OCI-LY7 (cell line): ENCODE measurements around the gene CCDC8.

Experiments
- CTCF ChIP-seq: fragments of 200-600 bp; sonication (generic); conservative IDR thresholded peaks from 2 replicates; pipeline ENCODE4 v1.5.1; 2014; ENCODE audit warnings: mild to moderate bottlenecking, antibody characterized with exemption, low read length, moderate library complexity, mixed read lengths
- EZH2phosphoT487 ChIP-seq: fragments of 200-600 bp; sonication (generic); IDR thresholded peaks from 2 replicates; pipeline ENCODE4 v1.6.1; 2018; ENCODE audit warnings: low read depth, borderline replicate concordance, mild to moderate bottlenecking, mixed run types, antibody characterized with exemption, low read length, moderate library complexity, mixed read lengths

DNA sequence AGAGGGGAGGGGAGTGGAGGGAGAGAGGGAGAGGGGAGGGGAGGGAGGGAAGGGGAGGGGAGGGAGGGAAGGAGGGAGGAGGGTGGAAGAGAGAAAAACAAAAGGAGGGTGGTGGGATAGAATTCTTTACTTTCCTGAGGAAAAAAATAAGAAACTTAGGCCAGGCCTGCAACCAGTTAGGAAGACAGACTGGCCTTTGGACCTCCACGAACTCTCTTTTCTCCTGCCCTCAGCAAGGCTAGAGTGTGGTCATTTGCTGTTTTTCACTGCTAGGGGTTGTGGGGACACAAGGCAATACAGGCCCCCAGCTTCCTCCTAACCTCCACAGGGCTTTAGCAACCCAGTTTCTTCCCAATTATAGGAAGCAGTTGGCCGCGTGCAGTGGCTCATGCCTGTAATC, 4.2 kb downstream of the CCDC8 start:
- TF ChIP-seq CTCF (no peak), EZH2phosphoT487 (no peak)
